ENCODE data around the gene RUNX2. TPM values are rescaled to one million over a fixed set of nuclear protein-coding genes. Genes with fewer than 3 reads are reported as not detected.

The RUNX2 gene
- total and polyA plus RNA-seq, 2 of the 8 experiments (the other 6 are each of a cell fraction or from before 2014, with no cell fraction given): 0.26 to 1.2 TPM

DNA sequence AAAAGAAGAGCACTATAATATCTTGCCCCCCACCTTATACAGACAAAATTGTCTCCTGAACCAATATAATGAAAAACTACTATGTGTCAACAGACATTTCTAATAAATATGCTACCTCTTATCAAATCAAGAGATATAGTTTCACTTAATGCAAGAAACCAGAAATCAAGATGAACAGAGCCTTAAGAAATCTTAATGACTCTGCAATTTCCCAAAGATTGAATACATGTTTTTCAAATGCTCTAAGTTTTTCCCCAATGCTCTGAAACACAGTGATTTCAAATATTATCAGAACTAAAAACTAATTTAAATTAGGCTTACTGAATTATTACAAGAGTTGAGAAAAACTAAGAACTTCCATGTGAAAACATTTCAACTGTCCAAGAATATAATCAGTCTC is 36.3 kb downstream of the RUNX2 start (continued):
- no peak for TF ChIP-seq SP2 (IDR thresholded peaks at IDR 0.05; ENCODE audit: low read length)
- TF ChIP-seq ZNF274 (IDR thresholded peaks at IDR 0.05; ENCODE audit: borderline replicate concordance, extremely low read depth, low read length): no peak
- no peak for TF ChIP-seq TAF7 (optimal IDR thresholded peaks at IDR 0.05; ENCODE audit: borderline replicate concordance, low read depth, low read length)

All from H1 (cell line).